T-cell (primary cell): ENCODE data around the gene IFIH1. TPM values are rescaled to one million over a fixed set of nuclear protein-coding genes. Genes with fewer than 3 reads are reported as not detected.

Source experiments
- ATAC-seq, 4 experiments: fragments of 200-7000 bp in 3 of 4; fragments of 150-1000 bp in 1 of 4; cut with Tn5 transposase; replicated peaks in 1 of 4; 1 replicate in 3 of 4; 2 replicates in 1 of 4; pipeline ENCODE4 v1.10.0; 2021; ENCODE audit warnings: moderate library complexity in 3 of 4, mild to moderate bottlenecking in 2 of 4, moderate number of reproducible peaks in 1 of 4
- CTCF ChIA-PET, 2 donors: fragments of 300-600 bp; sonication (Branson Sonifier 250); formaldehyde crosslinking; loops; one replicate each; lab custom pipeline; 2022; ENCODE audit warnings: antibody characterized with exemption in 2 of 2; lab: Charles Lee
- POLR2A ChIA-PET, 2 donors: fragments of 300-600 bp; sonication (Branson Sonifier 250); formaldehyde crosslinking; loops; one replicate each; lab custom pipeline; 2022; ENCODE audit warnings: antibody characterized with exemption in 2 of 2; lab: Charles Lee
- DNase-seq, 35 experiments: peaks; one replicate each; pipeline versions ENCODE4 v3.0.0 to v3.0.0-alpha.2; 2013 to 2023
- H3K27ac ChIP-seq: one replicate; pipeline ENCODE4 v1.5.1; 2013; ENCODE audit warnings: low read length
- H3K27me3 ChIP-seq, 2 experiments: replicated peaks in 1 of 2; 1 replicate in 1 of 2; 2 replicates in 1 of 2; pipeline versions ENCODE4 v1.6.1 to v1.7.0; 2013; ENCODE audit warnings: low read length in 1 of 2, mixed read lengths in 1 of 2; ENCODE audit not compliant: control insufficient read depth in 2 of 2, insufficient read depth in 2 of 2; ENCODE audit errors: extremely low read depth in 1 of 2
- H3K36me3 ChIP-seq, 2 donors: 1 replicate in 1 of 2; 2 replicates in 1 of 2; pipeline versions ENCODE4 v1.6.1 to v1.7.0; 2013; ENCODE audit warnings: low read length in 1 of 2; ENCODE audit not compliant: control insufficient read depth in 2 of 2, insufficient read depth in 1 of 2; ENCODE audit errors: extremely low read depth in 1 of 2
- H3K4me1 ChIP-seq, 2 experiments: 1 replicate in 1 of 2; 2 replicates in 1 of 2; pipeline versions ENCODE4 v1.6.1 to v1.7.0; 2013; ENCODE audit warnings: low read length in 2 of 2, mixed read lengths in 1 of 2; ENCODE audit not compliant: insufficient read depth in 2 of 2, control insufficient read depth in 1 of 2; ENCODE audit errors: extremely low read depth in 1 of 2
- H3K4me3 ChIP-seq, 2 donors: 1 replicate in 1 of 2; 2 replicates in 1 of 2; pipeline versions ENCODE4 v1.5.1 to v1.7.0; 2013; ENCODE audit warnings: mild to moderate bottlenecking in 2 of 2, low read length in 1 of 2, moderate library complexity in 1 of 2; ENCODE audit not compliant: control insufficient read depth in 1 of 2; ENCODE audit errors: extremely low read depth in 1 of 2
- H3K9me3 ChIP-seq: 2 replicates; pipeline ENCODE4 v1.7.0; 2013
- H3K27ac Mint-ChIP-seq, 2 donors: one replicate each; pipeline ENCODE4 v1.8.0; 2020 to 2021; ENCODE audit warnings: mild to moderate bottlenecking in 2 of 2, mixed read lengths in 2 of 2
- H3K27me3 Mint-ChIP-seq, 2 donors: one replicate each; pipeline ENCODE4 v1.8.0; 2021 to 2022; ENCODE audit warnings: mixed read lengths in 2 of 2
- H3K36me3 Mint-ChIP-seq: one replicate; pipeline ENCODE4 v1.8.0; 2021; ENCODE audit warnings: mixed read lengths
- H3K4me1 Mint-ChIP-seq, 3 donors: one replicate each; pipeline ENCODE4 v1.8.0; 2020 to 2022; ENCODE audit warnings: mixed read lengths in 3 of 3, mild to moderate bottlenecking in 1 of 3
- H3K4me3 Mint-ChIP-seq, 3 donors: one replicate each; pipeline ENCODE4 v1.8.0; 2020 to 2022; ENCODE audit warnings: mild to moderate bottlenecking in 3 of 3, mixed read lengths in 3 of 3, moderate library complexity in 3 of 3
- H3K9me3 Mint-ChIP-seq, 3 donors: one replicate each; pipeline ENCODE4 v1.8.0; 2020 to 2022; ENCODE audit warnings: mixed read lengths in 3 of 3
- WGBS: methylation state at CpG from one replicate; pipeline ENCODE4 v1.1.5; 2013; ENCODE audit warnings: missing lambda C conversion rate; ENCODE audit not compliant: insufficient coverage; 5-methylcytosine and 5-hydroxymethylcytosine counted together
- total RNA-seq, 35 experiments: library from RNA in 6 of 35; stranded (reverse) in 6 of 35; fragments of 120-200 nt in 1 of 35; gene quantifications; one replicate each; pipeline versions ENCODE4 v1.2.1 to v1.2.4 and lab custom pipeline; 2013 to 2026

Gene IFIH1
- total RNA-seq, 5 donors from 2014 or later (not counting 1 experiment from before 2014, with no cell fraction given) = 25.1 to 34.1 (median 29.2) TPM

DNA sequence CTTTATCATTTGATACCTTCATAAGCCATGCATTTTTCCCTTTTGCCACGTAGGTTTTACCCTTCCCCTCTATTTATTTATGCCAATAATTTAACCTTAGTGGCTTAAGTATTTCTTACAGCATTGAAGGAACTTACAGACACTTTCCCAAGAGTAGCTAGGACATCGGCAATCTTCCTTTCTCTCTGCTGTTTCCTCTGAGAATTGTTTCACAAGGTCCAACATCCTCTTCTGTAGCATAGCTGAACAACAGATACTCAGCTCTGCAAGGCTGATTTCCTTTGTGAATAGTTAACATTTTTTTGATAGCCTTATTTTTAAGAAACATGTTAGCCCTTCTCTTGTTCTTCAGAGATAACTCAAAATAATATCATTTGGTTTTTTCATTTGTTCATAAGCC is 24.4 kb upstream of the IFIH1 start:
- Histone ChIP-seq H3K4me3 (no peak overlapping the region), H3K27me3 (no peaks in the 10 kb centered on the region), H3K9me3 (no peaks in the 10 kb centered on the region), H3K4me1 (peaks cover 8 to 9% of the 10 kb centered on the region in 2 experiments), H3K27ac (no peak overlapping the region), H3K36me3 (no peaks in the 10 kb centered on the region)
- no CpG with 5 or more reads among the region's 2 CpGs for WGBS
- CTCF ChIA-PET = interaction anchor here (1.0 to 2.8 kb wide), 6 partner anchors 8 to 45 kb away, joined by 3 to 12 read pairs (median 8); partner anchors contain the start of gene IFIH1 (in 1 of the 2)
- DNase-seq (no peak), ATAC-seq (no peak)
- H3K4me1 Mint-ChIP-seq = peaks cover 14 to 22% (median 21%) of the 10 kb centered on the region in 3 donors
- POLR2A ChIA-PET = interaction anchor here (0.5 to 2.1 kb wide), 3 partner anchors 8 to 31 kb away, joined by 3 to 12 read pairs (median 3); partner anchors contain the start of gene IFIH1 (in 1 of the 2)
- H3K27ac Mint-ChIP-seq = no peak overlapping the region
- H3K36me3 Mint-ChIP-seq = peaks cover under 1% of the 10 kb centered on the region
- H3K4me3 Mint-ChIP-seq = peak overlapping the region; percentile 89 to 90 (median 89)
- H3K9me3 Mint-ChIP-seq = no peaks in the 10 kb centered on the region
- H3K27me3 Mint-ChIP-seq = no peaks in the 10 kb centered on the region

DNA sequence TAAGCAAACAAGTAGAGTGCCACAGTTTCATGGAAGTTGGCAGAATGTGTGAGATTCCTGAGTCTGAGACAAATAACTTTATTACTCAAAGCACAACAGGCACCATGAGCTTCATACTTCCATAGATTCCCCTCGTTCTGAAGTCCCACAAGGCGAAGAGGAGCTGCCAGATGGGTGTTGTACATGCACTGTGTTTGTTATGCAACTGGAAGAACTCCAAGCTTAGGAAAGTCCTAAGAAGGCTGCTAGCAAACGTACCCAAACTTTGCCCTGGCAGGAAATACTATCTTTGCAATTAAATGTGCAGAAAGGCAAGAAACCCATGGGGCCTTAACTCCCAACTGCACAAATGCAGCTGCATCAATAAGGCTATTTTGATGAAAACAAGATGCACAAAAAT is 23.8 kb upstream of the IFIH1 start:
- Mint-ChIP-seq H3K4me1 (peaks cover 14 to 22% (median 21%) of the 10 kb centered on the region in 3 donors), H3K4me3 (no peak overlapping the region), H3K36me3 (no peaks in the 10 kb centered on the region), H3K27ac (no peak overlapping the region), H3K27me3 (no peaks in the 10 kb centered on the region), H3K9me3 (no peaks in the 10 kb centered on the region)
- no peak overlapping the region for H3K27ac ChIP-seq
- no peaks in the 10 kb centered on the region for H3K27me3 ChIP-seq
- ChIA-PET CTCF (interaction anchor here (1.0 to 2.8 kb wide), 5 partner anchors 7 to 44 kb away, joined by 3 to 12 read pairs (median 11); partner anchors contain the start of gene IFIH1 (in 1 of the 2)), POLR2A (interaction anchor here in 1 of 2 donors (0.5 to 2.1 kb wide), 2 partner anchors 8 to 24 kb away, joined by 3 to 12 read pairs; partner anchors contain the start of gene IFIH1)
- 100% methylated on average over 1 of the region's 3 CpGs for WGBS
- H3K4me3 ChIP-seq = no peak overlapping the region
- H3K9me3 ChIP-seq = no peaks in the 10 kb centered on the region
- no peaks in the 10 kb centered on the region for H3K36me3 ChIP-seq
- no peak for DNase-seq
- ATAC-seq = no peak
- peaks cover 8 to 9% of the 10 kb centered on the region in 2 experiments for H3K4me1 ChIP-seq

DNA sequence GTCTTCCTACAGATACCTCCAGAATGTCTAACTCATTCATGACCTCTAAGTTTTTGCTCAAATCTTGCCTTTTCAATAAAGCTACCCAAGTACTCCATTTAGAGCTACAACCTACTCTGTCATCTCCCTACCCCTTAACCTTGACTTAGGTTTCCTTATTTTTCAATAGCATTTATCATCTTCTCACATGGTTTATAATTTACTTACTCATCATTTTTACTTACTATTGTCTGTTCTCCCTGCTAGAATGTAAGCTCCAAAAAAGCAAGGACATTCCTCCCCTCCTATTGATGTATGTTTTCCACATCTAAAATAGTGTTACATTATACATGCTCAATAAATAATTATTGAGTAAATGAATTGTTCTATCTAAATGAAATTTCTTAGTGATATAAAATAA is 22.3 kb upstream of the IFIH1 start:
- H3K36me3 Mint-ChIP-seq = no peaks in the 10 kb centered on the region
- no peak overlapping the region for H3K27ac Mint-ChIP-seq
- Histone ChIP-seq H3K9me3 (no peaks in the 10 kb centered on the region), H3K36me3 (no peaks in the 10 kb centered on the region), H3K4me1 (peaks cover 8 to 9% of the 10 kb centered on the region in 2 experiments), H3K4me3 (no peak overlapping the region), H3K27me3 (no peaks in the 10 kb centered on the region), H3K27ac (no peak overlapping the region)
- no peaks in the 10 kb centered on the region for H3K9me3 Mint-ChIP-seq
- H3K27me3 Mint-ChIP-seq = no peaks in the 10 kb centered on the region
- peaks cover 11 to 21% (median 20%) of the 10 kb centered on the region in 3 donors for H3K4me1 Mint-ChIP-seq
- DNase-seq (no peak), ATAC-seq (no peak)
- H3K4me3 Mint-ChIP-seq = no peak overlapping the region
- CTCF ChIA-PET = interaction anchor here (0.7 to 1.3 kb wide), 3 partner anchors 23 to 429 kb away, joined by 3 to 5 read pairs (median 5); no protein-coding TSS in a partner anchor
- POLR2A ChIA-PET = interaction anchor here in 1 of 2 donors (0.5 kb wide), 1 partner anchor 37 kb away, joined by 6 read pairs; no protein-coding TSS in a partner anchor

DNA sequence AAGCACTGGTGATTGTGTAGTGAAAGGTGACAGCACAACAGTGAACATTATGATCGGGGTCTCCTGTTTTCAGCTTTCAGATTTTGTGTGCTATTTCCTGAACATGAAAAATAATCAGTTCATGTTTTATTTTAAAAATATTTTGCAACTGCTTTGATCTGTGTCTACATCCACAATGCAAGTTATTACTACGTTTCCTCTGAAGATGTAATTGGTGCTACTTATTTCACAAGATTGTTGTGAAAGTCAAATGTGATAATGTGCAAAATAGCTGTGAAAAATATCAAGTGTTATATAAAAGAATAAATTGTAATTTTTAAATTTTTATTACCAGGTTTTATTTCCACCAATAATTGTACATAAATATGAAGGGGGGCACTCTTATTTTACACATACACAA is 19.4 kb upstream of the IFIH1 start:
- H3K27me3 Mint-ChIP-seq = no peaks in the 10 kb centered on the region
- H3K27me3 ChIP-seq = no peaks in the 10 kb centered on the region
- no peak overlapping the region for H3K27ac ChIP-seq
- H3K27ac Mint-ChIP-seq = no peak overlapping the region
- no peaks in the 10 kb centered on the region for H3K4me1 ChIP-seq
- CTCF ChIA-PET = interaction anchor here (0.5 to 1.5 kb wide), 3 partner anchors 16 to 170 kb away, joined by 3 to 5 read pairs (median 4); partner anchors contain the start of gene IFIH1 (in 1 of the 2)
- ATAC-seq (no peak), DNase-seq (no peak)
- H3K9me3 Mint-ChIP-seq = no peaks in the 10 kb centered on the region
- POLR2A ChIA-PET = interaction anchor here in 1 of 2 donors (0.6 to 1.0 kb wide), 2 partner anchors 35 to 1562 kb away, joined by 3 read pairs; no protein-coding TSS in a partner anchor
- no peaks in the 10 kb centered on the region for H3K36me3 Mint-ChIP-seq
- no peak overlapping the region for H3K4me3 Mint-ChIP-seq
- no CpG with 5 or more reads among the region's 2 CpGs for WGBS
- H3K36me3 ChIP-seq = no peaks in the 10 kb centered on the region
- no peak overlapping the region for H3K4me3 ChIP-seq
- H3K4me1 Mint-ChIP-seq = peaks cover 0 to 1% (median under 1%) of the 10 kb centered on the region in 3 donors
- no peaks in the 10 kb centered on the region for H3K9me3 ChIP-seq

DNA sequence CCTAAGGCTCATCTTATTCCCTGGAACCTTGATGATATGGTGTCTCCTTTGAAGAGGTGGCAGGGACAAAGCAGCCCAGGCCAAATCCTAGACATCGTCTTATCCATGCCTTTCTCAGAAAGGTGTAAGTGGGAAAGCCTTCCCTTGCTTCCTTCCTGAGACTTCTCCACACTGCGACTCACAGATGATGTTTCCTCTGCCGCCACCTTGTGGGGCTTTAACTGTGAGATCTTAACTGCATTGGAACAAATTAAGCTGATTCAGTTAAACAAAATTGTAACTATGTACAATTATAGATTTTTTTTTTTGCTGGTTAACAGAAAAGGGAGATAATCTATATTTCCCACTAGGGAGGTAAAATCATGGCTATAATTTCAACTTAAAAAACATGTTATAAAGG is 15.5 kb upstream of the IFIH1 start:
- H3K4me3 ChIP-seq = no peak overlapping the region
- Mint-ChIP-seq H3K9me3 (no peaks in the 10 kb centered on the region), H3K36me3 (no peaks in the 10 kb centered on the region), H3K4me1 (no peaks in the 10 kb centered on the region), H3K4me3 (no peak overlapping the region), H3K27me3 (no peaks in the 10 kb centered on the region), H3K27ac (no peak overlapping the region)
- no peaks in the 10 kb centered on the region for H3K36me3 ChIP-seq
- H3K4me1 ChIP-seq = no peaks in the 10 kb centered on the region
- ChIA-PET CTCF (interaction anchor here (0.5 to 2.1 kb wide), 16 partner anchors 9 to 180 kb away, joined by 3 to 12 read pairs (median 3); partner anchors contain the start of genes IFIH1 (in 2 of the 2) and GCA (in 1 of the 2)), POLR2A (interaction anchor here in 1 of 2 donors (1.0 to 1.1 kb wide), 2 partner anchors 15 to 24 kb away, joined by 4 to 5 read pairs; no protein-coding TSS in a partner anchor)
- peak in 10 of 35 experiments; percentile 4 to 56 (median 13) for DNase-seq
- ATAC-seq = peak in 2 of 4 experiments; percentile 44 to 66
- H3K27me3 ChIP-seq = no peaks in the 10 kb centered on the region
- H3K27ac ChIP-seq = no peak overlapping the region
- no peaks in the 10 kb centered on the region for H3K9me3 ChIP-seq
- no CpG with 5 or more reads among the region's 3 CpGs for WGBS

DNA sequence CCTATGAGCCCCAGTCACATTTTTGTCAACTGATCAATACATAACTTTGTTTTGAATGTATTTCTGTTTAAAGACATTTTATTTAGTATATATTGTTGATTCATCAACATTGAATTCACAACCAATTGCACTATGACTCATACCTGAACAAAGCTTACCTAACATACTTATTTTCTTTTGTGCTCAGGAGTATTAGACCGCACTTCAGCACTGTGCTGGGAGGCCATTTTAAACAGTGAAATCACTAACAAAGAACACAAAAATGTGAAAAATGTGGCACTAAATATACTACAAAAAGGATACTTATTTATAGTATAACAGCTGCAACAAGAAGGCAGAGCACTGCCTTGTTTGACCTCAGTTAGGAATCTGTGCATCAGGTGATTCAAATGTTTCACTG is 12.4 kb upstream of the IFIH1 start:
- H3K9me3 Mint-ChIP-seq = no peaks in the 10 kb centered on the region
- CTCF ChIA-PET = no interaction called here
- peaks cover 0 to 2% (median 0%) of the 10 kb centered on the region in 3 donors for H3K4me1 Mint-ChIP-seq

More for the DNA sequence above, 12.4 kb upstream of the IFIH1 start:
- H3K4me3 ChIP-seq = no peak overlapping the region
- H3K4me1 ChIP-seq = no peaks in the 10 kb centered on the region
- H3K27me3 ChIP-seq = no peaks in the 10 kb centered on the region
- H3K36me3 Mint-ChIP-seq = no peaks in the 10 kb centered on the region
- H3K4me3 Mint-ChIP-seq = no peak overlapping the region
- H3K36me3 ChIP-seq = no peaks in the 10 kb centered on the region
- POLR2A ChIA-PET = no interaction called here
- no peak overlapping the region for H3K27ac Mint-ChIP-seq
- H3K27ac ChIP-seq = no peak overlapping the region
- no peaks in the 10 kb centered on the region for H3K27me3 Mint-ChIP-seq
- DNase-seq (no peak), ATAC-seq (no peak)
- WGBS = no CpG with 5 or more reads among the region's 1 CpG
- no peaks in the 10 kb centered on the region for H3K9me3 ChIP-seq
